Kidney (tissue), 14 donors: ENCODE results near the gene IL10RB. TPM values are rescaled to one million over a fixed set of nuclear protein-coding genes. Genes with fewer than 3 reads are reported as not detected.

Experiments used
- DNase-seq, 5 donors: peaks; one replicate each; pipeline ENCODE4 v3.0.0-alpha.2; 2013 to 2020
- FAIRE-seq: peaks from 2 replicates; lab custom pipeline; 2012; peaks lifted over from hg19 to GRCh38; lab: Jason Lieb, UNC
- H3K27ac ChIP-seq, 2 donors: one replicate each; pipeline ENCODE4 v1.7.0; 2013; ENCODE audit warnings: low read depth in 2 of 2, low read length in 2 of 2, inconsistent platforms in 1 of 2
- H3K27me3 ChIP-seq: one replicate; pipeline ENCODE4 v1.7.1; 2013; ENCODE audit warnings: low read length, inconsistent platforms; ENCODE audit not compliant: control insufficient read depth, insufficient read depth
- H3K36me3 ChIP-seq, 3 donors: one replicate each; pipeline versions ENCODE4 v1.7.0 to v1.7.1; 2013; ENCODE audit warnings: low read length in 3 of 3, control low read depth in 1 of 3, inconsistent platforms in 1 of 3; ENCODE audit not compliant: insufficient read depth in 3 of 3, control insufficient read depth in 2 of 3
- H3K4me1 ChIP-seq, 3 donors: one replicate each; pipeline versions ENCODE4 v1.7.0 to v1.7.1; 2013; ENCODE audit warnings: low read length in 3 of 3, inconsistent platforms in 1 of 3, low read depth in 1 of 3; ENCODE audit not compliant: control insufficient read depth in 2 of 3, insufficient read depth in 2 of 3
- H3K4me3 ChIP-seq, 3 donors: one replicate each; pipeline versions ENCODE4 v1.7.0 to v1.8.1; 2013; ENCODE audit warnings: low read length in 3 of 3, control low read depth in 1 of 3, inconsistent platforms in 1 of 3
- H3K9ac ChIP-seq, 3 donors: one replicate each; pipeline versions ENCODE4 v1.7.0 to v1.7.1; 2013; ENCODE audit warnings: low read length in 3 of 3, control low read depth in 1 of 3, inconsistent platforms in 1 of 3
- H3K9me3 ChIP-seq, 3 donors: one replicate each; pipeline versions ENCODE4 v1.7.0 to v1.7.1; 2013; ENCODE audit warnings: low read length in 3 of 3, control low read depth in 1 of 3, inconsistent platforms in 1 of 3; ENCODE audit not compliant: control insufficient read depth in 2 of 3, insufficient read depth in 1 of 3
- intact Hi-C: fragments of 100-400 bp; cut with DNase I; formaldehyde crosslinking; loops from one replicate; pipeline ENCODE4 v1.11.1; 2022
- polyA plus RNA-seq: library from polyadenylated mRNA; stranded (reverse); fragments of 350-450 nt; fragmentation: Illumina TruSeq; extraction: RNeasy Lipid Tissue Mini Kit (QIAGEN cat#74804); gene quantifications from one replicate; pipeline ENCODE4 v1.2.3, GENCODE V29; 2014; ENCODE audit warnings: low read depth, low replicate concordance; ENCODE audit not compliant: insufficient read depth
- total RNA-seq: library from RNA; stranded (reverse); fragmentation: NEBNext Ultra II Directional; extraction: Animal tissue kit (Norgen Biotek cat#: 25700); gene quantifications from one replicate; pipeline ENCODE4 v1.2.1, GENCODE V29; 2021
- TF ChIP-seq, protein P1 (sequence below): IDR thresholded peaks from 3 replicates; pipeline ENCODE4 v1.5.1; 2012; ENCODE audit warnings: mild to moderate bottlenecking, moderate library complexity, borderline replicate concordance; ENCODE audit not compliant: insufficient read depth; ENCODE audit errors: extremely low read depth
- donor health status: control.
- donor health status: control.
- donor health status: control.
- donor health status: control.
- donor health status: control.
- donor health status: DM: yes; HTN: yes; CAD: no.
- donor health status: Normal renal cell carcinoma (clear cell type).

The IL10RB gene
- total and polyA plus RNA-seq, 2 donors from 2014 or later = 21.5 to 27.3 TPM

DNA sequence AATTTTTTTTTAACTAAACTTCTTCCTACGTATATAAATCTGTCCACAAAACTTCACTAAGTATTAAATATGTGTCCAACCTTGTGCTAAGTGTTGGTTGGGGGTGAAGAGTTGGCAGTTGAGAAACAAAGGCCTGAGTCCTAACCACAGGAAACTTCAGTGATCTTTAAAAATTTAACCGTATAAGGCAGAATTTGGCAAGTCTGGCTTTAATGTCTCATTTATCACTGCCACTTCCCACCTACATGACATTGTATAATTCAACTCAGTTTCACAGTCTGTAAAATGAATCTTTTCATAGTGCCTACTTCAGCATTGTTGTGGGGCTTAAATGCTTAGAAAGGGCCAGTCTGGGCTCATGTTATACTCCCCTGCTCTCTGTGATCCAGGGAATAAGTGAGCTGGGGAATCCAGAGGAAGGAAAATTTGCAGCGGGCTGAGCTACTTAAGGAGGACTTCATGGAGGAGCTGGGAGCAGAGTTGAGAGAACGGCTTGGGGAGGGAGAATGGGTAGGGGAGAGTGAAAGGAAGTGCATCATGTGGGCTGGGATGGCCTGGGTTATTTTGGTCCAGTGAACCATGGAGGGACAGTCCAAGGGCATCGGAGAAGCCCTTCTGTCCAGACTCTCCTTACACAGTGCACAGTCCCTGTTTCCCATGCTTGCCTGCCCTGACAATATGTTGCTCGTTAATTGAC lies 21.9 kb upstream of the IL10RB start:
- no peak overlapping the region for H3K4me3 ChIP-seq
- intact Hi-C loops = no loop called here
- no peaks in the 10 kb centered on the region for H3K9me3 ChIP-seq
- FAIRE-seq (no peak), DNase-seq (no peak)
- TF ChIP-seq, protein P1, sequence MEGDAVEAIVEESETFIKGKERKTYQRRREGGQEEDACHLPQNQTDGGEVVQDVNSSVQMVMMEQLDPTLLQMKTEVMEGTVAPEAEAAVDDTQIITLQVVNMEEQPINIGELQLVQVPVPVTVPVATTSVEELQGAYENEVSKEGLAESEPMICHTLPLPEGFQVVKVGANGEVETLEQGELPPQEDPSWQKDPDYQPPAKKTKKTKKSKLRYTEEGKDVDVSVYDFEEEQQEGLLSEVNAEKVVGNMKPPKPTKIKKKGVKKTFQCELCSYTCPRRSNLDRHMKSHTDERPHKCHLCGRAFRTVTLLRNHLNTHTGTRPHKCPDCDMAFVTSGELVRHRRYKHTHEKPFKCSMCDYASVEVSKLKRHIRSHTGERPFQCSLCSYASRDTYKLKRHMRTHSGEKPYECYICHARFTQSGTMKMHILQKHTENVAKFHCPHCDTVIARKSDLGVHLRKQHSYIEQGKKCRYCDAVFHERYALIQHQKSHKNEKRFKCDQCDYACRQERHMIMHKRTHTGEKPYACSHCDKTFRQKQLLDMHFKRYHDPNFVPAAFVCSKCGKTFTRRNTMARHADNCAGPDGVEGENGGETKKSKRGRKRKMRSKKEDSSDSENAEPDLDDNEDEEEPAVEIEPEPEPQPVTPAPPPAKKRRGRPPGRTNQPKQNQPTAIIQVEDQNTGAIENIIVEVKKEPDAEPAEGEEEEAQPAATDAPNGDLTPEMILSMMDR = no peak
- no peak overlapping the region for H3K9ac ChIP-seq
- no peak overlapping the region for H3K27ac ChIP-seq
- H3K4me1 ChIP-seq = no peaks in the 10 kb centered on the region
- H3K36me3 ChIP-seq = peaks cover 5 to 12% (median 6%) of the 10 kb centered on the region in 3 donors
- no peaks in the 10 kb centered on the region for H3K27me3 ChIP-seq

DNA sequence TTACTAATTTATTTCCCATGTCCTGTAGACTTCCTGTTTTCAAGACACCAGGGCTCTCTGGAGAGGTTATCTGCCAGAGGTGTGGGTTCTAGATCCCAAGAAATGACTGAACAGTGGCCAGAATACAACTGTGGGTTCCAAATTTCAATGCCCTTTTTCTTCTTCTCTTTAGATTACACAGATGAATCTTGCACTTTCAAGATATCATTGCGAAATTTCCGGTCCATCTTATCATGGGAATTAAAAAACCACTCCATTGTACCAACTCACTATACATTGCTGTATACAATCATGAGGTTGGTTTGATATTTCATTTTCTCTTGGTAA lies 21.4 kb upstream of the IL10RB start:
- no peaks in the 10 kb centered on the region for H3K9me3 ChIP-seq
- H3K36me3 ChIP-seq = peaks cover 5 to 12% (median 11%) of the 10 kb centered on the region in 3 donors
- DNase-seq (no peak), FAIRE-seq (no peak)
- TF ChIP-seq, protein P1 = no peak
- no peaks in the 10 kb centered on the region for H3K4me1 ChIP-seq
- H3K4me3 ChIP-seq = no peak overlapping the region
- no peaks in the 10 kb centered on the region for H3K27me3 ChIP-seq
- intact Hi-C loops = no loop called here
- H3K27ac ChIP-seq = no peak overlapping the region
- no peak overlapping the region for H3K9ac ChIP-seq

DNA sequence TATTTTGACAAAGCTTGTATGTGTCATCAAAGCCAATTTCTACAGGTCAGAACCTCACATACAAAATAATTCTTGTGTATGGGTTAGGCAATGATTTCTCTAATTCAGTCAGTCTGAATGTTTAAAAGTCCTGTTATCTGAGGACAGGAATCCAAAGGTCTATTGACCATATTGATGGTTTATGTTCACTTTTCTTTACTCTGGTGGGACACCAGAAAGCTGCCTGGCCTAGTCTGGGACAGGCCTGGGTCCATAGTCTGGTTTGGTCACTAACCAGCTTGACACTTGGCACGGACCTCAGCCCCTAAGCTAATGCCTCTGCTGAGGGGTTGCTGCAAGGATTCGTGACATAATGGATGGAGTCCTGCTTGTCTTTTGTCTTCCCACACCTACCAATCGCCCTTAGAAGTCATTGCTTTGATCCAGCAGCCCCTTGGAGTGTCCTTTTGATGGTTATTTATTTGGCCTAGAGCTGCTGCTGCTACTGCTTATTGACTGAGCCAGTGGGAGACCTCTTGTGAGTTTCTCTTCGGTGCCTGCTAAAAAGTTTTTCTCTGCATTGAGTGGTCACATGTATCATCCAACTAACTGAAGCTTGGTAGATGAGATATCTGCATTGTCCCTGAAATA lies 20.8 kb upstream of the IL10RB start:
- TF ChIP-seq, protein P1 = no peak
- no peak overlapping the region for H3K4me3 ChIP-seq
- peaks cover 5 to 12% (median 12%) of the 10 kb centered on the region in 3 donors for H3K36me3 ChIP-seq
- no peak for DNase-seq
- H3K9ac ChIP-seq = no peak overlapping the region
- no peak for FAIRE-seq
- H3K9me3 ChIP-seq = no peaks in the 10 kb centered on the region
- intact Hi-C loops = no loop called here
- H3K27me3 ChIP-seq = no peaks in the 10 kb centered on the region
- no peaks in the 10 kb centered on the region for H3K4me1 ChIP-seq
- no peak overlapping the region for H3K27ac ChIP-seq
